NCI-H748 (cell line): ENCODE results near the gene CRYAB.
"Not testable (repeated sequence)": the region's sequence is repeated elsewhere in the genome, so short reads cannot be mapped to it uniquely, and the experiment has no call there.

ENCODE experiments used
- DNase-seq: peaks from one replicate; lab custom pipeline; 2025; ENCODE audit not compliant: unreplicated experiment; lab: John Stamatoyannopoulos, UW

The CRYAB gene

DNA sequence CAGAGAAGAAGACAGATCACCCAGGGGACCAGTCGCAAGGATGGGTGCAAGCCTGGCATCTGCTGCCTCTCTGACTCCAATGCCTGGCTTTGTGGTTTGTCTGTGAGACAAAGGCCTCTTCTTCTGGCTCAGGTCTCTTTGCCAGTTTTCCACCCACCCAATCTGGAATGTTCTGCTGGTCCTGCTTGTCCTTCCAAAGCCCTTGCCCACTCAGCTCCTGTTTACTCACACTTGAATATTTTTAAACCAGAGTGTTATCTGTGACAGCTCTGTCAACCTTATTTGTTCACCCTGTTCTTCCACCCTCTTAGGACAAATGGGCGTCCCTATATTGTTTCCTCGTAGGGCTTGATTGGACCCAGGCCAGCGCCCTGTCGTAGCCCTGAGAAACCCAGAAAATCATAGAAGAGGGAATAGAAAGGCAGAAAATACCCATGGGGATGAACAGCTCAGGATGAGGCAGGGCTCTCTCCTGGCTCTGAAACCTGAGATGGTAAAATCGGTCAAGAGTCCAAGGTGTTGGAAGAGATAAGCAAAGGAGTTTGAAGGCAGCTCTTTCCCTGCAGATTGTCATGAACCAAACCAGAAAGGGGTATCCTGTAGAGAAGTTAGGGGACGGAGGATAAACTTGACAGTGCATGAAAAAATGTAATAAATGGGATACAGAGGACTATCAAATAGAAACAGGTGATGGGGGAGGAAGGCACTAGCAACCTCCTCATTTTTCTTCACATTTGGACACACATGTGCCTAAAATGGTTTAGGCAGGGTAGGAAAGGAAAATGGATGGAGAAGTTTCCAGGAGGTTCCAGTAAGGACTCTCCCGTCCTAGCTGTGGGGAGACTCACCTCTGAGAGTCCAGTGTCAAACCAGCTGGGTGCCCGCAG is 651 bp downstream of the CRYAB start:
- DNase-seq = no peak

- no peak for DNase-seq
Measured at GRCh38 chr11:111909378-111909777, 2.2 kb downstream of the CRYAB start.

DNA sequence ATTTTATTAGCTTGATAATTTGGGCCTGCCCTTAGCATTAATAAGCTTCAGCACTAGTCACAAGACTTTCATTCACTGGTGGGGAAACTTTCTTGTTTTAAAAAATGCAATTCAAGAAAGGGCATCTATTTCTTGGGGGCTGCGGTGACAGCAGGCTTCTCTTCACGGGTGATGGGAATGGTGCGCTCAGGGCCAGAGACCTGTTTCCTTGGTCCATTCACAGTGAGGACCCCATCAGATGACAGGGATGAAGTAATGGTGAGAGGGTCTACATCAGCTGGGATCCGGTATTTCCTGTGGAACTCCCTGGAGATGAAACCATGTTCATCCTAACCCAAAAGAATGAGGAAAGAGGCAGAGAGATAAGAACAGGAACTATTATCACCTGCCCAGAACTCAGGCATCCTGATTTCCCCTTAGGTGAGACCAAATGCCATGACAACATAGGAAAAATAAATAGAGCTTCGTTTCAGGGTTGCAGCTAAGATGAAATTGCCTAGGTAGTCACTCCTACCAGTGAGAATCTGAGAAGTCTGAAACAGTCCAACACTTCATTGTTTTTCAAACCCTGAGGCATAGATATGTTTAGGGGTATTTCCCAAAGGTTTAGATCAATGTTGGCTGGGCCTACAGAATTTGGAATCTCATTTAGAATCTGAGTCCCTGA is 2.8 kb downstream of the CRYAB start:
- DNase-seq = no peak

GRCh38 chr11:111906680-111907079 is 4.9 kb downstream of the CRYAB start:
- no peak for DNase-seq

DNA sequence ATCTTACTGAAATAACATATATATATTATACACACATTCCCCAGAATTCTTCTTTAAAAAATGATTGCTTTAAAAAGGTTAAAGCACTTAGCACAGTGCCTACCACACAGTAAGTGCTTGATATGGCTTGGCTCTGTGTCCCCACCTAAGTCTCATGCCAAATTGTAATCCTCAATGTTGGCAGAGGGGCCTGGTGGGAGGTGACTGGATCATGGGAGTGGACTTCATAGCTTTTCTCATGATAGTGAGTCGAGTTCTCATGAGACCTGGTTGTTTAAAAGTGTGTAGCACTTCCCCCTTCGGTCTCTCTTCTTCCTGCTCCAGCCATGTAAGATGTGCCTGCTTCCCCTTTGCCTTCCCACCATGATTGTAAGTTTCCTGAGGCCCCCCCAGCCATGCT is 6.2 kb downstream of the CRYAB start:
- DNase-seq = no peak

DNA sequence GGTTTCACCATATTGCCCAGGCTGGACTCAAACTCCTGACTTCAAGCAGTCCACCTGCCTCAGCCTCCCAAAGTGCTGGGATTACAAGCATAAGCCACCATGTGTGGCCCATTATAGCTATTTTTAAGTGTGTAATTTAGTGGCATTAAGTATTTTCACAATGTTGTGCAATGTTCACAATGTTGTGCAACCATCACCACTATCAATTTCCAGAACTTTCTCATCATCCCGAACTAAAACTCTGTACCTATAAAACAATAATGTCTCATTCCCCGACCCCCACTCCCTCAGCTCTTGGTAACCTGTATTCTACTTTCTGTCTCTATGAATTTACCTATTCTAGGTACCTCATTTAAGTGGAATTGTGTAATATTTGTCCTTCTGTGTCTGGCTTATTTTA is 24.7 kb downstream of the CRYAB start:
- no peak for DNase-seq

DNA sequence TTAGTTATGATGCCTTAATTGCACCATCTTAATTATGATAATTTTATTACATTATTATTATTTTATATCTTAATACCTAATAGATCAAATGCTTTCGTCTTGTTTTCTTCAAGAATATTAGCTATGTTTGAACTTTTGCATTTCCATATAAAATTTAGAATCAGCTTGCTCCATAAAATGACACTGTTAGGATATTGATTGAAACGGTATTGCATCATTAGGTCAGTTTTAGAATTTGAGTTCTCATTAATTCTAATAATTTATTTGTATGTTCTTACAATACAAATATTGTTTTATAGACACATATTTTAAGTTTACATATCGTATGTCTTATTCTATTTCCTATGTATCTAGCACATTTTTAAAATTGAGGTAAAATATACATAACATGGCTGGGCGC is 25.5 kb downstream of the CRYAB start:
- DNase-seq = no peak

DNA sequence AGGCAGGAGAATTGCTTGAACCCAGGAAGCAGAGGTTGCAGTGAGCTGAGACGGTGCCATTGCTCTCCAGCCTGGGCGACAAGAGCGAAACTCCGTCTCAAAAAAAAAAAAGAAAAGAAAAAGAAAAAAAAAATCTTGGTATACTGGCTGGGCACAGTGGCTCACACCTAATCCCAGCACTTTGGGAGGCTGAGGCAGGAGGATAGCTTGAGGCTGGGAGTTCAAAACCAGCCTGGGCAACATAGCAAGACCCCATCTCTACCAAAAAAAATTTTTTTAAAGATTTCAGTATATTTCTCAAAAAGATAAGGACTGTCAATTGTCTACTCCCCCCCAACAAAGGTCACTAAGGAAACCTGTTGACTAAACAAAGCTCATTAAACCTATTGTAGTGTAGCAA is 26.5 kb downstream of the CRYAB start:
- not testable (repeated sequence) for DNase-seq

DNA sequence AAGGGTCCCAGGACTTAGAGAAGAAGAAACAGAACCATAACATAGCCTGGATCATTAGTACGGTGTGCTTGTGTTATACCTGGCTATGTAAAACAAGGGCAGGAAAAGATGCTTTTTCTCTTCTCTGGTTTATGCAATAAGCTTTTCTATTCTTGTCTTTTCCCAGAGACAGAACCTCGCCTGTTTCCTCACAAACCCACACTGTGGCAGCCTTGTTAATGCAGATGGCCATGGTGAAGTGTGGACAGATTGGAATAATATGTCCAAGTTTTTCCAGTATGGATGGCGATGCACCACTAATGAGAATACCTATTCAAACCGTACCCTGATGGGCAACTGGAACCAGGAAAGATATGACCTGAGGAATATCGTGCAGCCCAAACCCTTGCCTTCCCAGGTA is 29.4 kb downstream of the CRYAB start:
- no peak for DNase-seq

DNA sequence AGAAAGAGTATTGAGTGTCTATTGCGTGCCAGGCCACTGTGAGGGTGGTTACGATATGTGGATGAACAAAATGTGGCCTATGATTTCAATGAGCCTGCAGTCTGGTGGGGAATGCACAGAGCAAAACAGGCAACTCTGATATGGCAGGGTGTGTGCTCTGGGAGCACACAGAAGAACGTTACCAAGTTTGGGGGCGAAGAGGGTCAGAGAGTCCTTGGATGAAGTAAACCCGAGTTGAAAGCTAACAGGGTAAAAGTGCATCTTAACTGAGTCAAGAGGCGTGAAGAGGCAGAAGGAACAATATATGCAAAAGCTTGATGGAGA is 32.0 kb downstream of the CRYAB start:
- no peak for DNase-seq

DNA sequence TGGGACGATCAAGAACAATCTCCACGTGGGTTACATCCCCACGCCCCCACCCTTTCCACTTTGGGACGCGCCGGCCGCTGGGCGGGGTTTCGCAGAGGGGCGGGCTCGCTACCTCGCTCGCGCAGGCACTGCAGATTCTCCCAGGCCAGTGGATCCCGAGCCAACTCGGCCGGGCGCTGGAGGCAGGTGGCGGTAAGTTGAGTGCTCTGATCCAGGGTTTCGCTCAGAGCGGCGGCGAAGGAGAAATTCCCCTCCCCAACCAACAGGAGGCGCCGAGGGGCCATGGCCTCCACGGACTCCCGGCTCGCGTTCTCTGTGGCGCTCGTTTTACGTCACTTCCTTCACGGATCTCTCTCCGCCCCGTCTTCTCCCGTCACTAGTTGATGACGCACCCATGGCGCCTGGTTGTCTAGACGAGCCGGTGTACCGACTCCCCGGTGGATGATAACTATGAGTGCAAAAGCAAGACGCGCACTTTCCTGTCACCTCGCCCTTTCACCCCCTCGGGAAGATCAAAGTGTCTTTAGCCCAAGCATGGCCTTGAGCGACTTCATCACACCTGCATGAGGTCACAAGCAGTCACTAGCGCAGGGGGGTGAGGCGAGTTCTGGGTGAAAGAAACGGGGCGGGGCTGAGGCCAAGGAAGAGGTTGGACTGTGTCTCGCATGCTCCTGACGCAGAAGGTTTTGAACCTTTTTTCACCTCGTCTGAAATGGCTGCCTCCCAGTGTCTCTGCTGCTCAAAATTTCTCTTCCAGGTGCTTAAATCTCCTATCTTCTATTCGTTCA is 32.5 kb downstream of the CRYAB start, which contains the start of the genes CFAP68 and FDXACB1:
Gene CFAP68 (plus strand): TSS at position 693 of the 788 bp plus-strand sequence. CDS start 20 bp downstream, at position 713.
Gene FDXACB1 (minus strand): TSS at position 317 of the 788 bp plus-strand sequence. CDS start 33 bp downstream, at position 284.
- DNase-seq = peak; percentile 96

DNA sequence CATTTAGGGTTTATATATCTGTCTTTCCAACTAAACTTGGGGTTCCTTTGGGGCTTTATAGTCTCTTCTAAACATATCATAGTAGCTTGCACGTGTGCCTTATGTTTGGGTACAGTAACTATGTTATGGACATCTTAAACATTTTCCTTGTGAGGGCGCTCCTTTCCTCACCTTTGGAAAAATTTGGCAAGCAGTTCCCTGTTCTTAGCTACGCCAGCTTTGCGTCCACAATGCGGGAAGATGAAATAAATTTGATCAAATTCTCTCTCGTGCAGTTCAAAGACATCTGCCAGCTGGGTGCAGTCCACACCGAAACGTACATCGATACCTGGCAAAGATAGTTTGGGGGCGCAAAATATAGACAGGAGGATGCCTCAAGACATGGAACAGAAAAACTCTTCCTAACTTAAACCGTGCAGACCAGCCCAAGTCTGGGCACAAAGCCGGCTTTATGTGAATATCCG is 33.2 kb downstream of the CRYAB start:
- peak; percentile 58 for DNase-seq

DNA sequence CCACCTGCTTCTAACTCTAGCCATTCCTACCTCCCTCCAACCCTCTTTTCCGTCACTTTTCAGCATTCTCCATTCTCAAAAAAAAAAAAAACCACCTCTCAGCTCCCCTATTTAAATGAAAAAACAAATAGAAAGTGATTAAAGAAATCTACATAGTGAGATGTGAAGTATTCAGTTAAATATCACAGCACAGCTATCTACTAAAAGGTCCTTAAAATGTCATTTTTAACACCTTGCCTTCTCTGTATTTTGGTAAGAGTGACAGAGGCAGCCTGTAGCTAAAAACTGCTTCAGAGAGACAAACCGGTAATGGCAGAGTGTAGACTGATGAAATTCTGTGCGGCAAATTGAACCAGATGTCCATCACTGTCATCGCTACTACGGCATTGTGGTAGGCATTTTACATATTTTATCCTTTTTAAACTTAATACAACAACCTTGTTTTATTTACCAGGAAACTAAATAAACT is 39.8 kb downstream of the CRYAB start:
- peak; percentile 4 for DNase-seq

GRCh38 chr11:111870886-111871692 is 40.5 kb downstream of the CRYAB start, which contains the start of gene ALG9:
Gene ALG9 (minus strand): TSS chr11:111871581. CDS start chr11:111871482, 99 bp downstream.
- peak; percentile 78 for DNase-seq

DNA sequence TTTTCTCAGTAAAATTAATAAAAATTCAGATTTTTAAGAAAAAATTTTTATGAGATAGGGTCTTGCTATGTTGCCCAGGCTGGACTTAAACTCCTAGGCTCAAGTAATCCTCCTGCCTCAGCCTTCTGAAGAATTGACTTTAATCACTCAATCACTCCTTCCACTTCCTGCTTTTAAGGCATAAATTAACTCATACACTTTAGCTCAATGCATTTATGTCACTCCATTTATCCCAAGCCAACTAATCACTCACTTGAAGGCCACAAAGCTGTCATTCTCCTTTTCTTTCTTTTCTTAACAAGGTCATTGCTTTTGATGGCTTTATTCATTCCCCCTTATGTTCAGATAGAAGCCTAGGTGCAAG is 41.1 kb downstream of the CRYAB start:
- DNase-seq = no peak

DNA sequence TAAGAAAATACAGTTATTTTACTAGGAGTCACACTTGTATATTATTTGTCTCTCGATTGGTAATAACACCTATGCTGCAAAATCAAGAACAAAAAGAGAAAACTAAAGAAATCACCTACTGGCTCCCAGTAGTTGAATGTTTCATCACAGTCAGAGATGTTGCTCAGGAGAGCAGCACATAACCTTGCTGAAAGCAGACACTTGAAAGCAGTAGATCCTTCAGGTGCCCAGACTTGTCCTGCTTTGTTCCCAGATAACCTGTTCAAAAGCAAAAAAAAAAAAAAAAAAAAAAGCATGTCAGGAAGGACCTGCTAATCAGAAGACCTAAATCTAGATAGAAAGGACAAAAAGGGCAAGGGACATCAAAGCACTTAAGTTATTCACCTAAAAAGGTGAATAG is 41.5 kb downstream of the CRYAB start:
- DNase-seq = no peak

DNA sequence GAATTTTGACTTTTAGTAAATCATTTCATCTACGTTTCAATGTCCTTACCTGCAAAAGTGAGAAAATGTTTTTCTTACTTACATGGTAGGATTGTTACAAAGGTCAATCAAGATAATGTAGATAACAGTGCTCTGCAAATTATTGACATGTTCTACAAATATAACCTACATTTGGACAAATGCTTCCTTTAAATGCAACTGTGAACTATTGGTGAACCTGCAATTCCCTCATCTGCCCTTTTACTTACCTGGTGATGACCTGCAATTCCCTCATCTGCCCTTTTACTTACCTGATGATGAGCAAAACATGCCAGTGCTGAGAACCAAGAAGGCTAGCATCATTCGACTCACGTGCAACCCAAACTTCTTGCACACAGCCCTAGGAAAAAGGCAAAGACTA is 51.3 kb downstream of the CRYAB start:
- no peak for DNase-seq
